ENCODE results near the gene BBOF1. TPM values are rescaled to one million over a fixed set of nuclear protein-coding genes. Genes with fewer than 3 reads are reported as not detected.
"Not testable (repeated sequence)": the region's sequence is repeated elsewhere in the genome, so short reads cannot be mapped to it uniquely, and the experiment has no call there.

Gene BBOF1
- total RNA-seq, 4 donors from 2014 or later: 2.0 to 6.9 (median 4.6) TPM

GRCh38 chr14:73997108-73997943 is 21.8 kb upstream of the BBOF1 start:
- TF ChIP-seq CTCF (IDR thresholded peaks at IDR 0.05) (no peak), POLR2A (IDR thresholded peaks at IDR 0.05) (no peak)
- no peaks in the 10 kb centered on the region for H3K27me3 ChIP-seq
- no peaks in the 10 kb centered on the region for H3K9me3 ChIP-seq
- no peaks in the 10 kb centered on the region for H3K4me1 ChIP-seq
- no peak for DNase-seq
- H3K36me3 ChIP-seq: peaks cover 0 to 58% (median 0%) of the 10 kb centered on the region in 3 donors
- peak overlapping the region in 1 of 4 donors; percentile 33 for H3K27ac ChIP-seq
- intact Hi-C loops (cut with DNase I): no loop called here
- no peak overlapping the region for H3K4me3 ChIP-seq
- 86 to 100% methylated on average over 1 of the region's 1 CpG for WGBS, 2 donors

- no peaks in the 10 kb centered on the region for H3K4me1 ChIP-seq
- H3K27me3 ChIP-seq: no peaks in the 10 kb centered on the region
- no peak overlapping the region for H3K4me3 ChIP-seq
- peak overlapping the region in 1 of 4 donors; percentile 29 for H3K27ac ChIP-seq
- H3K36me3 ChIP-seq: peaks cover 0 to 61% (median 0%) of the 10 kb centered on the region in 3 donors
- WGBS, 2 donors: 89% methylated on average over 7 of the region's 7 CpGs
- TF ChIP-seq CTCF (IDR thresholded peaks at IDR 0.05) (no peak), POLR2A (IDR thresholded peaks at IDR 0.05) (no peak)
- intact Hi-C loops (cut with DNase I): no loop called here
- DNase-seq: no peak
- H3K9me3 ChIP-seq: no peaks in the 10 kb centered on the region
Measured at GRCh38 chr14:73997944-73998447, 21.2 kb upstream of the BBOF1 start.

- no peak for DNase-seq
Measured at GRCh38 chr14:73998726-73999125, 20.4 kb upstream of the BBOF1 start.

GRCh38 chr14:74005664-74006063 is 13.5 kb upstream of the BBOF1 start:
- H3K4me1 ChIP-seq; H3K27me3 ChIP-seq; intact Hi-C loops (cut with DNase I); H3K27ac ChIP-seq; H3K9me3 ChIP-seq; DNase-seq; H3K4me3 ChIP-seq: not testable (repeated sequence)
- peaks cover 0 to 89% (median 0%) of the 10 kb centered on the region in 3 donors for H3K36me3 ChIP-seq
- WGBS, 2 donors: 92% methylated on average over 3 of the region's 3 CpGs

More at GRCh38 chr14:73998726-73999125, 20.4 kb upstream of the BBOF1 start:
- H3K4me3 ChIP-seq: no peak overlapping the region
- H3K36me3 ChIP-seq: peaks cover 0 to 66% (median 0%) of the 10 kb centered on the region in 3 donors
- H3K27ac ChIP-seq: no peak overlapping the region
- no peaks in the 10 kb centered on the region for H3K27me3 ChIP-seq
- WGBS, 2 donors: 87 to 94% methylated on average over 2 of the region's 2 CpGs
- no peak for TF ChIP-seq POLR2A (IDR thresholded peaks at IDR 0.05)
- no peak for TF ChIP-seq CTCF (IDR thresholded peaks at IDR 0.05)
- no peaks in the 10 kb centered on the region for H3K4me1 ChIP-seq
- no peaks in the 10 kb centered on the region for H3K9me3 ChIP-seq
- intact Hi-C loops (cut with DNase I): no loop called here

- Histone ChIP-seq H3K4me1 (no peaks in the 10 kb centered on the region), H3K27me3 (no peaks in the 10 kb centered on the region), H3K27ac (no peak overlapping the region), H3K36me3 (peaks cover 0 to 97% (median 0%) of the 10 kb centered on the region in 3 donors), H3K9me3 (no peaks in the 10 kb centered on the region), H3K4me3 (no peak overlapping the region)
- WGBS, 2 donors: 67 to 68% methylated on average over 2 of the region's 2 CpGs
- intact Hi-C loops (cut with DNase I): no loop called here
- TF ChIP-seq POLR2A (IDR thresholded peaks at IDR 0.05) (no peak), CTCF (IDR thresholded peaks at IDR 0.05) (no peak)
- DNase-seq: no peak
Measured at GRCh38 chr14:74008843-74009499, 10.2 kb upstream of the BBOF1 start.

Data from esophagus squamous epithelium (tissue), 5 donors.